Neural progenitor cell (in vitro differentiated cells): ENCODE data around the gene ZNF784.

ENCODE experiments used
- EZH2 ChIP-seq: fragments of 200-600 bp; sonication (generic); IDR thresholded peaks from 2 replicates; pipeline ENCODE4 v1.6.1; 2017; ENCODE audit warnings: antibody characterized with exemption, mild to moderate bottlenecking, moderate library complexity
- EZH2phosphoT487 ChIP-seq: fragments of 200-600 bp; sonication (generic); IDR thresholded peaks from 2 replicates; pipeline ENCODE4 v1.6.1; 2017; ENCODE audit warnings: antibody characterized with exemption
- TF ChIP-seq, protein P1 (sequence below): fragments of 200-600 bp; sonication (generic); IDR thresholded peaks from 2 replicates; pipeline ENCODE4 v1.5.1; 2017; ENCODE audit warnings: antibody characterized with exemption, mild to moderate bottlenecking

DNA sequence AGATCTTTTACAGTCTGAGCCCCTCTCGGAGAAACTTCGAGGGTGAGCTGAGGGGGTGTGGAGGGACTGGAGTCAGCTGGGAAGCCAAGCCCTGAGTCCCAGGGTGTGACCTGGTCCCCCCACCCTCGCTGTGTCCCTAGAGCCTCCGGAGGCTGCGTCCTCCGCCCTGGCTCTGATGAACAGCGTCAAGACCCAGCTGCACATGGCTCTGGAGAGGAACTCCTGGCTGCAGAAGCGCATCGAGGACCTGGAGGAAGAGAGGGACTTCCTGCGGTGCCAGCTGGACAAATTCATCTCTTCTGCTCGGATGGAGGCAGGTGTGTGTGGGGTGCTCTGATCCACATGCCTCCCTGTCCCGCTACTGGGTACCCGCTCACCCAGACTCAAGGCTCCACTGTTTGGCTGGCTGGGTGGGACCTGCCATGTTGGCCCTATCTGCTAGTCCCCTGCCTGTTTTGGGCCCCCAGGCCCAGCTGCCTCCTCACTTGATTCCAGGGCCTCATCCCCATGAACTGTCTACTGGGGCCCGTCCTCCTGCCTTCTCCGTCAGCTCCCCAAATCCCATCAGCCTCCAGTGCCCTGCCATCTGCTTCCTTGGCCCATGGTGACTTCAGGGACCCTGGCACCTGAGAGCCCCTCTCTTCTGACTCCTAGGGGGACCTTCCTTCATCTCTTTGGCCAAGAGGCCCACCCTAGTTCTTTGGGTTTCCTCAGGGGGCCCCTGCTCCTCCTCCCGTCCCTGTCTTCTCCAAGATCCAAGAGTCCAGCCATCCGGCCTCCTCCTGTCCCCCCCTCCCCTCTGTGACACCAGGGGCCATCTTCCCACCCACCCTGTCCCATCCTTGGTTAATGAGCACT is 25.1 kb upstream of the ZNF784 start:
- TF ChIP-seq, protein P1, sequence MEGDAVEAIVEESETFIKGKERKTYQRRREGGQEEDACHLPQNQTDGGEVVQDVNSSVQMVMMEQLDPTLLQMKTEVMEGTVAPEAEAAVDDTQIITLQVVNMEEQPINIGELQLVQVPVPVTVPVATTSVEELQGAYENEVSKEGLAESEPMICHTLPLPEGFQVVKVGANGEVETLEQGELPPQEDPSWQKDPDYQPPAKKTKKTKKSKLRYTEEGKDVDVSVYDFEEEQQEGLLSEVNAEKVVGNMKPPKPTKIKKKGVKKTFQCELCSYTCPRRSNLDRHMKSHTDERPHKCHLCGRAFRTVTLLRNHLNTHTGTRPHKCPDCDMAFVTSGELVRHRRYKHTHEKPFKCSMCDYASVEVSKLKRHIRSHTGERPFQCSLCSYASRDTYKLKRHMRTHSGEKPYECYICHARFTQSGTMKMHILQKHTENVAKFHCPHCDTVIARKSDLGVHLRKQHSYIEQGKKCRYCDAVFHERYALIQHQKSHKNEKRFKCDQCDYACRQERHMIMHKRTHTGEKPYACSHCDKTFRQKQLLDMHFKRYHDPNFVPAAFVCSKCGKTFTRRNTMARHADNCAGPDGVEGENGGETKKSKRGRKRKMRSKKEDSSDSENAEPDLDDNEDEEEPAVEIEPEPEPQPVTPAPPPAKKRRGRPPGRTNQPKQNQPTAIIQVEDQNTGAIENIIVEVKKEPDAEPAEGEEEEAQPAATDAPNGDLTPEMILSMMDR = no peak
- no peak for TF ChIP-seq EZH2
- TF ChIP-seq EZH2phosphoT487 = no peak
